ENCODE results near the gene LUC7L. TPM values are rescaled to one million over a fixed set of nuclear protein-coding genes. Genes with fewer than 3 reads are reported as not detected.
A peak's percentile ranks its signal among the peaks of the same experiment; 100 is the strongest.

The LUC7L gene
- total RNA-seq, 1 donor from 2014 or later, result 23.3 TPM

GRCh38 chr16:245105-245504 lies 15.9 kb upstream of the LUC7L start:
- Histone ChIP-seq H3K9me3 (replicated peaks) (no peaks in the 10 kb centered on the region), H3K4me3 (no peak overlapping the region), H3K4me1 (peaks cover 39% of the 10 kb centered on the region), H3K27me3 (ENCODE audit: low read depth) (no peaks in the 10 kb centered on the region), H3K27ac (replicated peaks) (no peak overlapping the region), H3K36me3 (peaks cover 16% of the 10 kb centered on the region)
- intact Hi-C loops (cut with micrococcal nuclease), result no loop called here
- DNase-seq, result no peak
- no peak for TF ChIP-seq CTCF (IDR thresholded peaks at IDR 0.05; ENCODE audit: borderline replicate concordance)

DNA sequence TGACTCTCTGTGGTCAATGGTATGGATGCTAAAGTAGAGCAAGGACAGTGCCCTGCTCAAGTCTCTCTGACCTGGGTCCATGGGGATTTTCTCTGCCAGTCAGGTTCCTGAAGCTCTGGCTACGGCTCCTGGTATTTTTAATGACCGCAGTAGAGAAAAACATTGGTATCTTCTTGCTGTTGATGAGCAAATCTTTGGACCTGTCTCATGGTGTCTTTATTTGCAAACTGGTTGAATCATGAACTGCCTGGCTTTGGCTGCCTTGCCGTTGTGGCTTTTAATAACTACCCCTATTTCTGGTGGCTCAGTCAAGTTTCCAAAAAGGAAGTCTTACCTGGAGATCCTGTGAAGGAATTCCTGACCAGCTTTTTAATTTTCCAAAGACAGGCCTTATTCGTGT lies 14.1 kb upstream of the LUC7L start:
- Histone ChIP-seq H3K4me1 (peaks cover 50% of the 10 kb centered on the region), H3K36me3 (no peaks in the 10 kb centered on the region)
- intact Hi-C loops (cut with micrococcal nuclease), result no loop called here

DNA sequence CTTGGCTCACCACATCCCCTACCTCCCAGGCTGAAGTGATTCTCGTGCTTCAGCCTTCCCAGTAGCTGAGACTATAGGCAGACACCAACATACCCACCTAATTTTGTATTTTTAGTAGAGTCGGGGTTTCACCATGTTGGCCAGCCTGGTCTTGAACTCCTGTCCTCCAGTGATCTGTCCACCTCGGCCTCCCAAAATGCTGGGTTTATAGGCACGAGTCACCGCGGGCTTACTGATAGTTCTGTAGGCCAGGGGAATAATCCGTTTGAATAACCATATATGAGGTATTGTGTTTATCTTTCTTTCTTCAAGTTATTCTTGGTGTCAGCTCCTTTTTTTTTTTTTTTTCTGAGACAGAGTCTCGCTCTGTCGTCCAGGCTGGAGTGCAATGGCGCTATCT lies 13.0 kb upstream of the LUC7L start:
- Histone ChIP-seq H3K4me1 (peaks cover 50% of the 10 kb centered on the region), H3K9me3 (replicated peaks) (no peaks in the 10 kb centered on the region), H3K27me3 (ENCODE audit: low read depth) (no peaks in the 10 kb centered on the region), H3K36me3 (no peaks in the 10 kb centered on the region), H3K27ac (replicated peaks) (peak overlapping the region; percentile 73), H3K4me3 (no peak overlapping the region)
- intact Hi-C loops (cut with micrococcal nuclease), result no loop called here
- DNase-seq, result no peak
- TF ChIP-seq CTCF (IDR thresholded peaks at IDR 0.05; ENCODE audit: borderline replicate concordance), result no peak

More for the DNA sequence above, 14.1 kb upstream of the LUC7L start:
- DNase-seq, result no peak
- Histone ChIP-seq H3K27ac (replicated peaks) (peak overlapping the region; percentile 17), H3K27me3 (ENCODE audit: low read depth) (no peaks in the 10 kb centered on the region), H3K4me3 (no peak overlapping the region), H3K9me3 (replicated peaks) (no peaks in the 10 kb centered on the region)
- TF ChIP-seq CTCF (IDR thresholded peaks at IDR 0.05; ENCODE audit: borderline replicate concordance), result no peak

DNA sequence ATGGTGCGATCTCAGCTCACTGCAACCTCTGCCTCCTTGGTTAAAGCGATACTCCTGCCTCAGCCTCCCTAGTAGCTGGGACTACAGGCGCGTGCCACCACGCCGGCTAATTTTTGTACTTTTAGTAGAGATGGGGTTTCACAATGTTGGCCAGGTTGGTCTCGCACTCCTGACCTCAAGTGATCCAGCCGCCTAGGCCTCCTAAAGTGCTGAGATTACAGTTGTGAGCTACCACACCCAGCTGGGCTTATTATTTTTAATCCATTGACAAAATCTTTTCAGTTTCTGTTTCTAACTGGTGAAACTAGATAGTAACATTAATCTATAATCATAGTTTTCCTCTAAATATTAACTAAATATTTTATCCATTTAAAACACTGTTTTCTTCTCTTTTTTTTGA lies 11.3 kb upstream of the LUC7L start:
- intact Hi-C loops (cut with micrococcal nuclease), result no loop called here
- H3K36me3 ChIP-seq, result no peaks in the 10 kb centered on the region
- H3K27ac ChIP-seq (replicated peaks), result peak overlapping the region; percentile 73
- peaks cover 59% of the 10 kb centered on the region for H3K4me1 ChIP-seq
- no peaks in the 10 kb centered on the region for H3K27me3 ChIP-seq (ENCODE audit: low read depth)
- H3K9me3 ChIP-seq (replicated peaks), result no peaks in the 10 kb centered on the region
- no peak for TF ChIP-seq CTCF (IDR thresholded peaks at IDR 0.05; ENCODE audit: borderline replicate concordance)
- H3K4me3 ChIP-seq, result no peak overlapping the region
- DNase-seq, result no peak

- no peak for DNase-seq
- Histone ChIP-seq H3K36me3 (no peaks in the 10 kb centered on the region), H3K9me3 (replicated peaks) (no peaks in the 10 kb centered on the region), H3K27me3 (ENCODE audit: low read depth) (no peaks in the 10 kb centered on the region), H3K4me3 (peak overlapping the region; percentile 6), H3K4me1 (peaks cover 65% of the 10 kb centered on the region), H3K27ac (replicated peaks) (peak overlapping the region; percentile 73)
- TF ChIP-seq CTCF (IDR thresholded peaks at IDR 0.05; ENCODE audit: borderline replicate concordance), result no peak
- intact Hi-C loops (cut with micrococcal nuclease), result no loop called here
Observed at GRCh38 chr16:239948-240277, 10.7 kb upstream of the LUC7L start.
